ENCODE measurements around the gene RPS16.

RPS16 gene

GRCh38 chr19:39403331-39404312, 32.1 kb downstream of the RPS16 start:
- H3K4me3 ChIP-seq (ENCODE audit: low read depth, low read length) = peak overlapping the region; percentile 59
- TF ChIP-seq CTCF (IDR thresholded peaks at IDR 0.05; ENCODE audit: borderline replicate concordance, insufficient read depth, low read depth, low read length) = no peak

GRCh38 chr19:39402346-39403300, 33.1 kb downstream of the RPS16 start:
- peak overlapping the region; percentile 59 for H3K4me3 ChIP-seq (ENCODE audit: low read depth, low read length)
- no peak for TF ChIP-seq CTCF (IDR thresholded peaks at IDR 0.05; ENCODE audit: borderline replicate concordance, insufficient read depth, low read depth, low read length)

GRCh38 chr19:39401549-39402345, 34.0 kb downstream of the RPS16 start:
- TF ChIP-seq CTCF (IDR thresholded peaks at IDR 0.05; ENCODE audit: borderline replicate concordance, insufficient read depth, low read depth, low read length) = no peak
- H3K4me3 ChIP-seq (ENCODE audit: low read depth, low read length) = no peak overlapping the region

GRCh38 chr19:39401070-39401548, 34.6 kb downstream of the RPS16 start:
- no peak overlapping the region for H3K4me3 ChIP-seq (ENCODE audit: low read depth, low read length)
- TF ChIP-seq CTCF (IDR thresholded peaks at IDR 0.05; ENCODE audit: borderline replicate concordance, insufficient read depth, low read depth, low read length) = no peak

- TF ChIP-seq CTCF (IDR thresholded peaks at IDR 0.05; ENCODE audit: borderline replicate concordance, insufficient read depth, low read depth, low read length) = no peak
- no peak overlapping the region for H3K4me3 ChIP-seq (ENCODE audit: low read depth, low read length)
These were observed 35.7 kb downstream of the RPS16 start for GRCh38 chr19:39400061-39400460.

GRCh38 chr19:39399668-39400050, 36.1 kb downstream of the RPS16 start:
- TF ChIP-seq CTCF (IDR thresholded peaks at IDR 0.05; ENCODE audit: borderline replicate concordance, insufficient read depth, low read depth, low read length) = no peak
- no peak overlapping the region for H3K4me3 ChIP-seq (ENCODE audit: low read depth, low read length)

Data from GM12875 (cell line).